Nephron (organoid): ENCODE data around the gene CFAP61.
"Not testable (repeated sequence)": the region's sequence is repeated elsewhere in the genome, so short reads cannot be mapped to it uniquely, and the experiment has no call there.

ENCODE experiments used
- H3K27ac Mint-ChIP-seq, 3 experiments: 2 replicates each; pipeline ENCODE4 v1.8.0; 2020; ENCODE audit warnings: mixed read lengths in 3 of 3, mild to moderate bottlenecking in 2 of 3, moderate library complexity in 1 of 3
- H3K27me3 Mint-ChIP-seq: 2 replicates; pipeline ENCODE4 v1.8.0; 2021; ENCODE audit warnings: low read depth, mild to moderate bottlenecking, moderate library complexity, mixed read lengths
- H3K36me3 Mint-ChIP-seq: 2 replicates; pipeline ENCODE4 v1.8.0; 2020; ENCODE audit warnings: low read depth, mixed read lengths
- H3K4me1 Mint-ChIP-seq: 2 replicates; pipeline ENCODE4 v1.8.0; 2020; ENCODE audit warnings: mixed read lengths
- H3K4me3 Mint-ChIP-seq, 3 experiments: 2 replicates each; pipeline ENCODE4 v1.8.0; 2020; ENCODE audit warnings: mild to moderate bottlenecking in 3 of 3, mixed read lengths in 3 of 3, moderate library complexity in 2 of 3
- H3K9me3 Mint-ChIP-seq: 2 replicates; pipeline ENCODE4 v1.8.0; 2020; ENCODE audit warnings: mixed read lengths
- TF ChIP-seq, protein P1 (sequence below), 3 experiments: fragments of 200-600 bp; sonication (generic); IDR thresholded peaks; one replicate each; pipeline ENCODE4 v1.5.0; 2021; ENCODE audit warnings: antibody characterized with exemption in 3 of 3; ENCODE audit not compliant: unreplicated experiment in 3 of 3

CFAP61 gene

DNA sequence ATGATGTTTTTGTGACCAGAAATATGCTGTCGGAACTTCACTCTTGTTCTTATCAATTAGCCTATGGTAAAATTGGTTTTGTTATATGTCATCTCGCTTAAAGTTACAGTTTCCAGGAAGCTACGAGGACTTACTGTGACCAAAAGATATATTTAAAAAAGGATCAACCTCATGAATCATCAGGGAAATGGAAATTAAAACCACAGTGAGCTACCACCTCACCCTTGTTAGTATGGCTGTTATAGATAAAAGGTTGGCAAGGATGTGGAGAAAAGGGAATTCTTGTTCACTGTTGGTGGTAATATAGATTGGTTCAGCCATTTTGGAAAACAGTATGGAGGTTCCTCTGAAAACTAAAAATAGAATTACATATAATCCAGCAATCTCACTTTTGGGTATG is 301.2 kb downstream of the CFAP61 start:
- peaks cover 41% of the 10 kb centered on the region for H3K27me3 Mint-ChIP-seq
- H3K9me3 Mint-ChIP-seq: peaks cover 40% of the 10 kb centered on the region
- H3K36me3 Mint-ChIP-seq: peaks cover 6% of the 10 kb centered on the region
- no peak overlapping the region for H3K4me3 Mint-ChIP-seq
- TF ChIP-seq, protein P1, sequence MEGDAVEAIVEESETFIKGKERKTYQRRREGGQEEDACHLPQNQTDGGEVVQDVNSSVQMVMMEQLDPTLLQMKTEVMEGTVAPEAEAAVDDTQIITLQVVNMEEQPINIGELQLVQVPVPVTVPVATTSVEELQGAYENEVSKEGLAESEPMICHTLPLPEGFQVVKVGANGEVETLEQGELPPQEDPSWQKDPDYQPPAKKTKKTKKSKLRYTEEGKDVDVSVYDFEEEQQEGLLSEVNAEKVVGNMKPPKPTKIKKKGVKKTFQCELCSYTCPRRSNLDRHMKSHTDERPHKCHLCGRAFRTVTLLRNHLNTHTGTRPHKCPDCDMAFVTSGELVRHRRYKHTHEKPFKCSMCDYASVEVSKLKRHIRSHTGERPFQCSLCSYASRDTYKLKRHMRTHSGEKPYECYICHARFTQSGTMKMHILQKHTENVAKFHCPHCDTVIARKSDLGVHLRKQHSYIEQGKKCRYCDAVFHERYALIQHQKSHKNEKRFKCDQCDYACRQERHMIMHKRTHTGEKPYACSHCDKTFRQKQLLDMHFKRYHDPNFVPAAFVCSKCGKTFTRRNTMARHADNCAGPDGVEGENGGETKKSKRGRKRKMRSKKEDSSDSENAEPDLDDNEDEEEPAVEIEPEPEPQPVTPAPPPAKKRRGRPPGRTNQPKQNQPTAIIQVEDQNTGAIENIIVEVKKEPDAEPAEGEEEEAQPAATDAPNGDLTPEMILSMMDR (IDR thresholded peaks at IDR 0.05; ENCODE audit: unreplicated experiment in 3 of 3): no peak
- no peaks in the 10 kb centered on the region for H3K4me1 Mint-ChIP-seq
- H3K27ac Mint-ChIP-seq: no peak overlapping the region

DNA sequence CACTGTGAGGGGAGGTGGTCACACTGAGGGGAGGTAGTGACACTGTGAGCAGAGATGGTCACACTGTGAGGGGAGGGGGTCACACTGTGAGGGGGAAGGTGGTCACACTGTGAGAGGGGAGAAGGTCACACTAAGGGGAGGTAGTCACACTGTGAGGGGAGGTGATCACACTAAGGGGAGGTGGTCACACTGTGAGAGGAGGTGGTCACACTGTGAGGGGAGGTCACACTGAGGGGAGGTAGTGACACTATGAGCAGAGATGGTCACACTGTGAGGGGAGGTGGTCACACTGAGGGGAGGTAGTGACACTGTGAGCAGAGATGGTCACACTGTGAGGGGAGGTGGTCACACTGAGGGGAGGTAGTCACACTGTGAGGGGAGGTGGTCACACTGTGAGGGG is 303.2 kb downstream of the CFAP61 start:
- not testable (repeated sequence) for H3K4me1 Mint-ChIP-seq, H3K27ac Mint-ChIP-seq, H3K4me3 Mint-ChIP-seq, H3K36me3 Mint-ChIP-seq
- H3K9me3 Mint-ChIP-seq: peaks cover 42% of the 10 kb centered on the region
- H3K27me3 Mint-ChIP-seq: peaks cover 56% of the 10 kb centered on the region

DNA sequence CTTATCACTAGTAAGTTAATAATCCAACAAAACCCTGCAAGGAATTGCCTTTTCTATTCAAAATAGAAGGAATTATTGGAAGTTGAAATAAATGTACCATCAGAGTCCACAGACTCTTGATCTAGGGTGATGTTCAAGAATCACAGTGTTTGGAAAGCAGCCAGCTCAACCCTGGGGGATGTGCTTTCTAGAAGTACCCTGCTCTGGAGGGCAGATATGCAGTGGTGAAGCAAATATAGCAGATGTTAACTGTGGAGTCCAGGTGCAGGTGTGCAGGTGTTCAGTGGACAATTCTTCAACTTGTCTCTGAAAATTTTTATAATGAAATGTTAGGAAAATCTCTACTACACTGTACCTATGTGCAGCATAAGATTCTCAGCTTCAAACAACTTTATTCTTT is 306.5 kb downstream of the CFAP61 start:
- peaks cover 65% of the 10 kb centered on the region for H3K27me3 Mint-ChIP-seq
- H3K36me3 Mint-ChIP-seq: peaks cover 6% of the 10 kb centered on the region
- H3K27ac Mint-ChIP-seq: no peak overlapping the region
- peaks cover 17% of the 10 kb centered on the region for H3K9me3 Mint-ChIP-seq
- TF ChIP-seq, protein P1 (IDR thresholded peaks at IDR 0.05; ENCODE audit: unreplicated experiment in 3 of 3): no peak
- peaks cover 8% of the 10 kb centered on the region for H3K4me1 Mint-ChIP-seq
- no peak overlapping the region for H3K4me3 Mint-ChIP-seq

DNA sequence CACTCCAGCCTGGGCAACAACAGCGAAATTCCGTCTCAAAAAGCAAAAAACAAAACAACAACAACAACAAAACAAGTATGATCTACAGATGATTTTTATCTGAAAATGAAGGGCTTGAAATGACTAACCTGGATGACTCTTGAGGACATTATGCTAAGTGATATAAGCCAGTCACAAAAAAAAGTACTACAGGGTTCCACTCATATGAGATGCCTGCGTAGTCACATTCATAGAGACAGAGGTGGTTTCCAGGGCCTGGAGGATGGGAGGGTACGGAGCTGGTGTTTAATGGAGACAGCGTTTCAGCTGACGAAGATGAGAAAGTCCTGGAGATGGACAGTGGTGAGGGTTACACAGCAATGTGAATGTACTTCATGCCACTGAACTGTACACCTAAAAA is 307.3 kb downstream of the CFAP61 start:
- Mint-ChIP-seq H3K27ac (no peak overlapping the region), H3K4me1 (peaks cover 8% of the 10 kb centered on the region), H3K9me3 (peaks cover 13% of the 10 kb centered on the region), H3K36me3 (peaks cover 2% of the 10 kb centered on the region), H3K27me3 (peaks cover 66% of the 10 kb centered on the region), H3K4me3 (no peak overlapping the region)
- TF ChIP-seq, protein P1 (IDR thresholded peaks at IDR 0.05; ENCODE audit: unreplicated experiment in 3 of 3): no peak

DNA sequence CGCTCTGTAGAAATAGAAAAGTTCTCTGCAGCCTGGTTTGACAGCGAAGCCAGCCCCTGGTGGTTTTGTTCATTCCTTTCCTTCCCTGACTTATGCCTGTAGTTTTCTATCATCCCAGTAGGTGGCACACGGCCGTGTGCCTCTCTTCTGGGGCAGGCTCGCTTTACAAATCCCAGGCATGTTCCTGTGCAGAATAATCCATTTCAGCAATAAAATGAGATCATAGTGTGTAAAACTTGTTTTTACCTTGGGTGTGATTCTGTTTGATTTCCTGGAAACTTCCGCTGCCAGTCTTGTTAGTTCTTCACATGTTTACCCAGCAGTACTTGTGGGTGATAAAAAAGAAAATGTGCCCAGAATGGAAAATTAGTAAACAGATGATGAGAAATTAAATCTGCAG is 308.1 kb downstream of the CFAP61 start:
- peaks cover 9% of the 10 kb centered on the region for H3K9me3 Mint-ChIP-seq

DNA sequence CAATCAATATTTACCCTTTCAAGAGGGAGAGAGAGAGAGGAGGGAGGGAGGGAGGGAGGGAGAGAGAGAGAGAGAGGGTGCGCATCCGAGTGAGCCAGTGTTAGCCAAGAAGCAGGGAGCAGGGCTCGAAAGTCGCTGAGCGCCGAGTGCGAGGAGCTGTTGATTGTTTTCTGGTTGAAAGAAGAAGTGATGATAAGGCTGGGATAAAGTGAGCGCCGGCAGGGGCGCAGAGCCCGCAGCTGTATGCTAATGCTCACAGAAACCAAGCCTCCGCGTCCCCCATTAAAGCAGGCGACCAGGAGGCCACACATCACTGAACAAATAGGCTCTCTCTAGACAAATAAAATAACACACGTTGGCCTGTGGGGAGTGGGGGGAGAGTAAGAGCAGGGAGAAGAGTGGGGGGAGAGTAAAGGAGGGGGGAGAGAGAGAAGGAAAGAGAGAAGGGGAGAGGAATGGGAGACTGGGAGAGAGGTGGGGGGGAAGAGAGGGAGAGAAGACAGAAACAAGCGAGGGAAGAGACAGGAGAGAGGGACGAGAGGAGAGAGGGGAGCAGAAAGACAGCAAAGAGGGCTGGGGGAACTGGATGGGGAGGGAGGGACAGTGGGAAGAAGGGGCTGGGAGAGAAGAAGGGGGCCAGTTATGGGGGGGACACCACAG is 310.6 kb downstream of the CFAP61 start:
- no peaks in the 10 kb centered on the region for H3K36me3 Mint-ChIP-seq
- peak overlapping the region; percentile 26 to 58 (median 50) for H3K4me3 Mint-ChIP-seq
- H3K9me3 Mint-ChIP-seq: peaks cover 9% of the 10 kb centered on the region
- TF ChIP-seq, protein P1 (IDR thresholded peaks at IDR 0.05; ENCODE audit: unreplicated experiment in 3 of 3): no peak
- peaks cover 95% of the 10 kb centered on the region for H3K27me3 Mint-ChIP-seq
- peaks cover 15% of the 10 kb centered on the region for H3K4me1 Mint-ChIP-seq
- no peak overlapping the region for H3K27ac Mint-ChIP-seq

More for the DNA sequence above, 308.1 kb downstream of the CFAP61 start:
- no peaks in the 10 kb centered on the region for H3K36me3 Mint-ChIP-seq
- peaks cover 72% of the 10 kb centered on the region for H3K27me3 Mint-ChIP-seq
- no peak overlapping the region for H3K27ac Mint-ChIP-seq
- TF ChIP-seq, protein P1 (IDR thresholded peaks at IDR 0.05; ENCODE audit: unreplicated experiment in 3 of 3): peak; percentile 81 to 88 (median 83)
- no peak overlapping the region for H3K4me3 Mint-ChIP-seq
- H3K4me1 Mint-ChIP-seq: peaks cover 10% of the 10 kb centered on the region
